Activated T-cell treated with anti-CD3 and anti-CD28 coated beads, Interleukin-2, amount 50 U/mL, for 1 hour (primary cell): ENCODE measurements around the gene GRIN2A.
"Not testable (repeated sequence)": the region's sequence is repeated elsewhere in the genome, so short reads cannot be mapped to it uniquely, and the experiment has no call there.

ENCODE experiments used
- DNase-seq: peaks from one replicate; pipeline ENCODE4 v3.0.0-alpha.2; 2020

The GRIN2A gene

DNA sequence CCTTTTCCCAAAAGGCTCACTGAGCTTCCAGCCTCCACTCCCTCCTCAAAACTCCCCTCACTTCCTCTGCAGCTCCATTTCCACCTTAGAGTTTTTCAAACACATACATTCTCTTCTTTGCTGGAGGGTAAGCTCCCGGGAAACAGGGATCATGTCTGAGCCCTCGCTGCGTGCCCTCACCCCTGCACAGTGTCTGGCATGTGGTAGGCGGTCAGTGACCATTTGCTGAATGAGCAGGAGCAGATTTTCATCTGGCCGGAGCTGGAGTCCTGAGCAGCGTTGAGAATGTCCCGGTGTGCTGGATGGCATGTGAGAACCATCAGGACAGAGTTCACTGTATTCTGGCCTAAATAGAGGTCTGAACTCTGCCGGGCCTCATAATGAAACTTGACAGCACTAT is 274.5 kb downstream of the GRIN2A start:
- DNase-seq = no peak

DNA sequence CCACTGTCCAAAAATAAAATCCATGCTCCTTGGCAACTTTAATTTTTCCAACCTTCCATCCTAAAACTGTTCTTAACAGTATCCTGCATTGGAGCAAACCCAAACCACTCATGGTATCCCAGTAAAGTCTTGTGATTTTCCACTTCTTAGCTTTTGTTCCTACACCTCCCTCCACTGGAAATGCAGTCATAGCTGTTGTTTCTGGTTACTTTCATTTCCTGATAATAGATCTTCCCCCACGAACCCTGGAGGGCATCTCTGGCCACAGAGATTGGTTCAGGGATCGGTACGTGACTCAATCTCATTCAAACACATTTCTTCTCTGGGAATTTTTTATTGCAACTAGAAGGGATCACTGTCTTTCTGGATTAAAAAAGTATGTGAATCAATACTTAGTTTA is 276.0 kb downstream of the GRIN2A start:
- DNase-seq = no peak

DNA sequence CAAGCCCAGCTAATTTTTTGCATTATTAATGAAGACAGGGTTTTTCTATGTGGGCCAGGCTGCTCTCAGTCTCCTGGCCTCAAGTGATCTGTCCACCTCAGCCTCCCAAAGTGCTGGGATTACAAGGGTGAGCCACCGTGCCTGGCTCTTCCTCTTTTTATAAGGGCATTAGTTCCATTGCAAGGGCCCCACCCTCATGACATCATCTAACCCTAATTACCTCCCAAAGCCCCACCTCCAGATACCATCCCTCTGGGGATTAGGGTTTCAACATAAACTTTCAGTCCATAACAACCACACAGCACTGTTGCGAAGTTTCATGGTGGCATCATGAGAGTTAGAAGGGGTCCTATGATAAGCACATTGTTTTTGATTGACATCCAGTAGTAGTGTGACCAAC is 277.7 kb downstream of the GRIN2A start:
- DNase-seq = no peak

DNA sequence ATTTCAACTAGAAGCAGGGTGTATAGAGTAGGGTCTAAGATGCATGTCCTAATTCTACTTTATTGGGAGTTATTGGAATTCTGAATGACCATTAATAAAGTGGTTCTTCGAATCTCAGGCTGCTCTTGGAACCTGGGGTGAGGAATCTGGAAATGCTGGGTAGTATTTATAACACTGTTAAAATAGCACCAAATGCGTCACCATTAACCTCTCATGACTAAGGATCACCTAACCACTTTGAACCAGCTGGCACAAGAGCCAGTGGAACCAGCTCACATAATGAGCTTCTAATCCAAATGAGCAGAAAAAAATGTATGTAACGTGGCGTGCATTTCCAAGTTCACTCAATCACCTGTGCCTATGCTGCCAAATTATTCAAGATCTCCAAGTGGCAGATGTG is 281.7 kb downstream of the GRIN2A start:
- no peak for DNase-seq

DNA sequence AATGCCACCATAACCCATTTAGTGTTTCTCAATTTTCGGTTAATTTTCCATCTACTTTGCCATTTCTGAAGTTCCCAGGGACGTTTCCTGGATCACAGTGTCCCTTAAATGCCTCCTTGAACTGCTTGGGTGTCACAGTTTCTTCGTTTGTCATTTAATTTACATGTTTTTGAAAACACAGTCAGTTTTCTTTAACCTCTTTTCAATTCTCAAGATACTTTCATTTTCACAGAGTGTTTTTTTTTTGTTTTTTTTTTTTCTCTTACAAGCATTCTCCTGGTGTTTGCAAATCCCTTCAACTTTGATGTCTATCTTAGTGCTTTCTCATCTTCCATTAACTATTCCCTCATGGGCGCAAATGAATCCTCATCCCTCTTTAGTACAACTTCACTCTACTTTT is 283.7 kb downstream of the GRIN2A start:
- no peak for DNase-seq

DNA sequence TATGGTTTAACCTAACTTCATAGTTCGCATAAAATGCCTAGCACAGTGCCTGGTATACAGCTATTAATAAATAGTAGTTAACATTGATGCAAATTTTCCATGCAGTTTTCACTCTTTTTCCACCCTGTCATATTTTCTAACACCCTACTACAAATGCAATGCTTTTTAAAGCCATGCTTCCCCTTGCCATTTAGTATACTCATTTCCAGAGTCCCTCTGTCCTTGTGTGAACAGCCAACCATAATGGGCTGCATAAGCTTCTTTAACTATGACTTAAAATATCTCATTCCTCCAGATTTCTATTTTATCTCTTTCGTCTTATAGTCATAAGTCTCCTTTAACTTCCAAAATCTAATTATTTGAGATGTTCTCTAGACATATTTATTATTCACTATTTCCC is 284.1 kb downstream of the GRIN2A start:
- DNase-seq = no peak

DNA sequence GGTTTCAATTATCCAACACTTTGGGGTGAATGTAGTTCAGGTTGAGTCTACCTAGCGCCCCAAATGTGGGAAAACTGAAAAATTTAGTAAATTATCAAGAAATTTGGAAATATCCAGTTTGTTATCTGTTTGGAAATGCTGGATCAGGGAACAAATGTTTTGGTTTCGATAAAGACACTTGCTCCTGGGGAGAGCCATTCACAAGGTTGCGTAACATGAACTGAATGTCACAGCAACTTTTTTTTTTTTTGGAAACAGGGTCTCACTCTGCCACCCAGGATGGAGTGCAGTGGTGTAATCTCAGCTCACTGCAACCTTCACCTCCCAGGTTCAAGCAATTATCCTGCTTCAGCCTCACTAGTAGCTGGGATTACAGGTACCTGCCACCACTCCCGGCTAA is 286.4 kb downstream of the GRIN2A start:
- no peak for DNase-seq

DNA sequence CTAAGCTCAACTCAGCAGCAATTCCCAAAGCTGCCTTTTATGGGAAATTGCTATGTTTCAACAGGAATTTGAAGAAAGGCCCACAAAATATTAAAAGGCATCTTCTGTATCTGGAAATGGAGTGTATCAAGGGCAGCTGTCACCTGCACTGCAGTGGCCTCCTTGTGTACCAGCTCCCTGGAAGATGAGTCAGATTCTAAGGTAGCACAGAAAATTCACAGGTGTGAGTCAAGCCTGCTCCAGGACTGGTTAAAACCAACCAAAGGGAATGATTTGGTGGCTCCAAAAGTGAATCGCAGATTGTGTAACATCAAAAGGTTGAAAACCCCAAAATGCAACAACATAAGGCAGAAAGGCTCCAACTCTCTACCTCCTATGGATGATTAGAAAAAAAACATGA is 296.4 kb downstream of the GRIN2A start:
- DNase-seq = no peak

DNA sequence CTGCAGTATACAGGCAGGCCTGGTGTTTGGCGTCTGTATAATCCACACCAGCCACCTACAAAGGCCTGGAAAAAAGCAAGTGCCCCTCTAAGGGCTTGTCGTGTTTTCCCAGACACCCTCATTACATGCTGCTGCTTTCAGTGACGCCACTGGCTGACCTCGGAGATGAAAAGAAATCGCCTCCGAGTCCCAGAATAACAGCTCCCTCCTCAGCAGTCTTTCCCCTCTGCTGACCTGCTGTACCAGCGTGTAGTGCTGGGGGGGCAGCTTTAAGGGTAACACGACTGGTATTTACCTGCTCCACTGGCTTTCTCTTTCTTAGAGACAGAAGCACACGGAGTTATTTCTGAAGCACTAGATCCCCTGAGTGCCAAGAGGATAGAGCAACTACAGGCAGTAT is 296.8 kb downstream of the GRIN2A start:
- DNase-seq = no peak

DNA sequence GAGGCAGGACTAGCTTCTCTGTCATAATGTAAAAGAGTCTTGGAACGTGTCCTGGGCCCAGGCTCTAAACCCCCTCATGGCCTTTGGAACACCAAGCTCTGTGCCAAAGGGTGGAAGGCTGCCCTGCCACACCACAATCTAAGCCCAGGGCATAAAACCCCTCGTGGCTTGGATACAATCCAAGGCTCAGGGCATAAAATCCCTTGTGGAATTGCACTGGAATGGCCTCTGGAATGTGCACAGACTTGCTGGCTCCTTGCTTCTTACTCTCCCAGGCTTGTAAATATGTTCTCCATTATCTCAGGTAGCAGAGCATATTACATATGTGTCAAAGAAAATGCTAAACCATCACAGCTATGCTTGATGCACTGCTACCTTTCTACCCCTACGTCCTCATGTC is 306.2 kb downstream of the GRIN2A start:
- DNase-seq = not testable (repeated sequence)

DNA sequence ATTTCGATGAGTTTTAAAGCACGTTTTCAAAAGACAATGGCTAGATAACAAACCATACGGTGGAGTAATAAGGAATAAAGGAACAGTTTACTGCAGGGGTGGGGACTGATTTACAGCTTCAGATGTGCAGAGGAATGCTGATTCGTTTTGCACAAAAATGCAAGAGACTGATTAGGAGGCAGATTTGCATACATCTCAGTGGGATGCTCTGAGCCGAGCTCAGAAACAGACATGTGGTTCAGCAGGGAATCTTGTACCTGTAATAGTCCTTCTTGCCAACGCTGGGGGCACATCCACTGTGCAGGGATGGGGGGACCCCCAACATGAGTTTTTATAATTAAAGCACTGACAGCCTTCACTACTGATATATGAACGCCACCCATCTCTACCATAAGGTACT is 308.0 kb downstream of the GRIN2A start:
- no peak for DNase-seq

DNA sequence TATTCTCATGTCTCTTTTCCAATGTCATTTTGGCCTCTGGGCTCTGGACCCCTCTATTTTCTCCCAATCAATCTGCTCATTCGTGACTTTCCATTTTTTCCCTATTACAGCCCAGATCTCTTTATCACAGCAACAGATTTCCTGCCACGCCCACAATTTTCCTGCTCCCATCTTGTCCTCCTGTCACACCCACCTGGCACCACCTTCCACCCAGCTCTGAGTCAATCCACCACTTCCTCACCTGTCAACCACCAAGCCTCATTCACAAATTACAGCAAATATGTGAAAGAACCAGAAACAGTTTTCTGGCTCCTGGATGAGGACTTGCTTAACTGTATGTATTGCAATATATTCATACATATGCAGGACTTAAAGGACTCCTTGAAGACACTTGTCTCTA is 311.3 kb downstream of the GRIN2A start:
- no peak for DNase-seq

DNA sequence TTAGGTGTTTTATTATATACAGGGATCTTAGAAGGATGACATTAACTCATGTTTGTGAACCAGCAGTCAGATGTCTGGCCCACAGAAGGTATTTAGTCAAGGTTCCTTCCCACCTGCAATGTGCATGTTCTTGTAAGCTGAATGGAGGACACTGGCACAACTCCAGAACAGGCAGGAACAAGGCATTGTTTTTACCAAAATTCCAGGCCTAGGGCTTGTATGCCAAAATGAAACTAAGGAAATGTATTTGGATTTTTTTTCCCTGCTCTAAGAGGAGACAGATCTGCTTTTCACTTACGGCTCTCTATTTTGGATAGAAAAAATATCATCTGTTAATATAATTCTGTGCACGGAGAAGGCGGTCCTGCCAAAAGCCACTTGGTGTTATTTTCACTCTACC is 312.5 kb downstream of the GRIN2A start:
- DNase-seq = no peak

DNA sequence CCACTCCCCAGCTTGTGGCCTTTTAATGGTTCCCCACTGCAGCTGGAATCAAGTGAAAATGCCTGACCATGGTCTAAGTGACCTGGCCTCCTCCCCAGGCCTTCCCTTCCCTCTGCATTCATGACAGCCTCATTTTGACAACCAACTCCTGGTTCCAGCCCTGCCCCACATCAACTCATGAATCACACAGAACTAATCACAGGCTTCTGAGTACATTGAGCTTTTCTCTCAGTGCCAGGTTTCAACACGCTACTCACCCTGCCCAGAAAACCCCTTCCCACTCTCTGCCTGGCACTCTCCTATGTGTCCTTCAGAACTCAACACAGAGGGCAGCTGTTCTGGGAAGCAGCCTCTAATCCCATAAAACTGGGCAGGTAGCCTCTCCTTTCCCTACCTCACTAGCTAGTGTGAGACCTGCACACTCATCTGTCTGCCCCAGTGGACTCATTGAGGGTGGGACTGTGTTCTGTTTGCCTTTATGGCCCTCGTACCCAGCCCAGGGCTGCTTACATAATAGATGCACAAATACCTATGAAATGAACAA is 313.6 kb downstream of the GRIN2A start:
- DNase-seq = no peak

DNA sequence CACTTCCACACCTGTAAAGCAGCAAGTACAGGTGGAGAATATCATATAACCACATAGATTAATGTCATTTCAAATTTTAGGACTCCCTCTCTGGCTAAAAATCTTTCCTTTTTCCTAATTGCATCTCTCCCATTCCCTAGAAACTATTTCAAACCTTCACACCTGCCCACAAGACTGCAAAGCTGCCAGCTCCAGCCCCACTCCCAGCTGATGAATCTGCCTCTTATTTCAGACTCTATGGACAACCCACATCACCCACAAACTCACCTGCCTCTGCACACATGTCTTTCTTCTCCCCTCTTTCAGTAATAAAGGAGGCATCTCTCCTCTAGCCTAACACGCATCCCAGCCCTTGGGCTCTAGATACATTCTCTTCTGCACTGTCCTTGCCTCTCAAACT is 315.1 kb downstream of the GRIN2A start:
- no peak for DNase-seq

DNA sequence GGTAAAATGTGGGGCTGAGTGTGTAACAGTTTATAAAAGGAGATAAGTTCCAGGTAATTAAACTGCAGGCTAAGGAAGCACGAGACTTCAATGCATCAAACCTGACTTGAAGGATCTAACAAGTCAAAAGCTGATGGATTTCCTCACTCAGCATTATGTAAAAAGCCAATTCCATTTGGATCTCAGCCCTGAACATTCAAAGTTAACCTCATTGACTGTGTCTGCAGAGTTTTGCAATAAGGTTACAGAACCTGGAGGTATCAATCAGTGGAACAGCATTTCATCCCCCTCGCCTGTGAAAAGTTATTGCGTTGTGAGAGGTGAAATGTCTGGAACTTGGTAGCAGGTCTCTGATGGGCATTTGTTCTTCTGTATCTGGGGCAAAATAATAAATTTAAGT is 317.8 kb downstream of the GRIN2A start:
- DNase-seq = no peak

DNA sequence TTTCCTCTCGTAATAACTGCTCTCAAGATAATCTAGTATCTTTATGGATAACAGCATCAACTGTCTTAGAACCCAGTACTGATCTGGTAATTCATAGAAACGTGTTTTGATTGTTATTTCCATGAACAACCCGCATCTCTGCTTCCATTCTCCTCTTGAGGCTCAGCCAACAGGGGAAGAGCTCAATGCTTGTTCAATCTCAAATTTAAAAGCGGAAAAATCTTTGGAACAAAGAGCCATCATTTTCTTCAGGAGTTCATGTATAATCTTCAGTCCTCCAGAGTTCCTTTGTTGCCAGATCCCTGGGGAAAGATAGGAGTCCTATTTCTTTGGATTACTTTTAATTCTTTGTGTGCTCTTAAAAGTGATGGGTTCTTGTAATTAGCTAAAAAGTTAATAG is 319.9 kb downstream of the GRIN2A start:
- no peak for DNase-seq

DNA sequence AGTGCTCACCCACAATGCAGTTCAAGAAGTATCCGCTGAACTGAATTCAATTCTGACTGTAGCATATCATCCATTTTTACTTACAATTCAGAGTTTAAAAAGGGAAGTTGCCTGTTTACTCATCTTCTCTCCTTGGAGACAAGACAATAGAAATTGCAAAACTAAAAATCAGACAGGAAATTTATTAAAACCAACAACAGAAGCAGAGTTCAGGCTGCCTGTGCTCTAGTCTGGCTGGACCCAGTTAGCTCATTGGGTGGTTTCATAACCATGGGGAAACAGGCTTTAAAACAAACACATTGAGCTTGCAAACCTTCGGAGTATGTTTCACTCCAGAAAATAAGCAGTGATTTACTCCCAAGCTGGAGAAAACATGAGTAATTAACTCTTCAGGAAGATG is 321.4 kb downstream of the GRIN2A start:
- DNase-seq = no peak

DNA sequence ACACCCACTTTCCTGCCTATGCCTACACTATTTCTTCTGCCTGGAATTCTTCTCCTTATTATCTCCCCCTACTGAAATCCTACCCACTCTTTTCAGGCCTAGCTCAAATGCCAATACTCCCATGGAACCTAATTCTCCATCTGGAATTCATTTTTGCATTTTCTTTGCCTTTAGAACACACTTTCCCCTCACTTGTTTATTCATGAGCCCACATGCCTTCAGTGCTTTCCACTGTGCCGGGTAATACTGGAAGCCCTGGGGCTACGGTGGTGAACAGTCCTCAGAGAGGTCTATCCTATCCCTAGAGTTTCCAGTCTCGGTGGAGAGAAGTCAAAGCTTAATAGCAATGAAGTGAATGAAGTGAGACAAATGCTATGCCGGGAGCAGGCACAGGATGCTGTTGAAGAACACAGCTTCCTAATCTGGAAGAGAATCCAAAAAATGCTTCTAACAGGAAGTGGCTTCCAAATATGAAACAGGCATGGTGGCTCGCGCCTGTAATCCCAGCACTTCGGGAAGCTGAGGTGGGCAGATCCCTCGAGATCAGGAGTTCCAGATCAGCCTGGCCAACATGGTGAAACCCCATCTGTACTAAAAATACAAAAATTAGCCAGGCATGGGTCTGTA is 322.4 kb downstream of the GRIN2A start:
- no peak for DNase-seq

DNA sequence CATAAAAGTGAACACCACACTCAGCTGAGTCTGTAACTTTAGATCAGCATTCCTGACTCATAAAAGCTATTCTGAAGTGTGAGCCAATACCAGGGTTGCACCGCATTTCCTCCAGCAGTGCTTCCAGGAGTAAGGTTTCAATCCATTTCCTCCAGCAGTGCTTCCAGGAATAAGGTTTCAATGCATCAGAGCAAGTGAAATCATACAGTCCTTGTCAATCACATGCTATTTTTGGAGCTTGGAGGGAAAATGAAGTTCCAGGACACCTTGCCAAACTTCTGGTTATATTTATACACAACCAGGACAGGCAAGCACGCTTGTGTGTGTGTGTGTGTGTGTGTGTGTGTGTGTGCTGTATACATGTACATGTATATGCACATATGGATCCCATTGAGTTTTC is 327.6 kb downstream of the GRIN2A start:
- DNase-seq = no peak

DNA sequence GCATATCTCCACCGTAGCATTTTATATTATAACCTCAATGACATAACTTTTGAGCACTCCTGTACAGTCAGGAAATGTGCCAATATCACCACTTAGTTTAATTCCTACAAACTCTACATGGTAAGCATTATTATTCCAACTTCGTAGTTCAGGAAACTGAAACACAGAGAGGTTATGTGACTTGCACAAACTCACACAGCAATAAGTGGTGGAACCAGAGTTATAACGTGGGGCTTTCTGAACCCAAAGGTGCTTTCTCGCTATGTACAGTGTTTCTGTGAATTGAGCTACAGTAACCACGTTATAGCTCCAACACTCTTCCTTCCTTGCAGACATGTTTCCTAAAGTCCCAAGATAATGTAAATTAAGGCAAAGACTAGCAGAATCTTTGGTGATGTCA is 330.2 kb downstream of the GRIN2A start:
- DNase-seq = no peak

DNA sequence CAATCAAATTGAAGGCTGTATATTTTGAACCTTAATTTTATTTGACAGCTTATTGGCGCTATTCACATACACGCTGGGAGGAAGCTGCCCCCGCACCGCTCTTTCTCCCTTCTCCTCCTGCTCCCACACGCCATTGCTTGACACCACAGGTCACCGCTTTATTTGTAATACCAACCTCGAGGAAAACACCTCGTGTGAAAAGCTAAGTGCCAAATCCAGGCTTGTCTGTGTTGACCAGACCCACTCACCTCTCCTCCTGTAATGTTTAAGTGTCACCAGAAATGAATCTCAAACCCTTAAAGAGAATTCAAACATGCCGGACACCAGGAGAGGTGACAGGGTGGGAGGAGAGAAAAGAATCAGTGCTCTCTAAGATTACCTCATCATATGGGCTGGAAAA is 331.4 kb downstream of the GRIN2A start:
- DNase-seq = no peak

DNA sequence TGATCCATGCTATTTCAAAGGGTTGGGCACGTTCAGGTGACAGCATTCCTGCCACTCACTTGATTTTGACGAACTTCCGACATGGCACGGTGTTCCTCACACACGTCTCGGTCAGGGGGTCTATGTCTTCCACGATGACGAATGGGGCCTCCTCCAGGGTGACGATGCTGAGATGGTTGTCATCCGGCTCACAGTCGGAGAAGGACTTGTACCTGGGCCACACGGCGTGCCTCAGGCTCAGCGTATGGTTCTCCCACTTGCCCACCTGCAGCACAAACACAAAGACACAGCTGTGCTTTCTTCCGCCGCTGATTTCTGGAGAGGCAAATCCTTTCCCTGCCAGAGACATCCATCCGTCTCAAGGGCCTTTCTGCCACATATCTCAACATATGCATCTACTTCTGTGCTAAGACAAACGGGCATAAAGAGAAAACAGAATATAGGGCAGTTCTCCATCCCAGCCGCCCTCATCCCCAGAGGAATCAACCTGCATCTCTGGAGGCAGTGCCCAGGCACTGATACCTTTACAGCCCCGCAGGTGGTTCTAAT is 332.5 kb downstream of the GRIN2A start:
- no peak for DNase-seq

DNA sequence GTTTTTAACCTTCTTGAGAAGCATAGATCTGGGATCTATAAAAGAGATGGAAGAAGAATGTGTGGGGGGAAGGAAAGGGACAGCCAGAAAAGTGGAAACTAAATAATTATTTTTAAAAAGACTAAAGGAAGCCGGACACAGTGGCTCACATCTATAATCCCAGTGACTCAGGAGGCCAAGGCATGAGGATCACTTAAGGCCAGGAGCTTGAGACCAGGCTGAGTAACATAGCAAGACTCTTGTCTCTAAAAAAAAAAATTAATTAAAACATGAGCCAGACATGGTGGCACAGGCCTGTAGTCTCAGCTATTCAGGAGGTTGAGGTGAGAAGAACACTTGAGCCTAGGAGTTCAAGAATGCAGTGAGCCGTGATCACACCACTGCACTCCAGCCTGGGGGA is 335.1 kb downstream of the GRIN2A start:
- no peak for DNase-seq

DNA sequence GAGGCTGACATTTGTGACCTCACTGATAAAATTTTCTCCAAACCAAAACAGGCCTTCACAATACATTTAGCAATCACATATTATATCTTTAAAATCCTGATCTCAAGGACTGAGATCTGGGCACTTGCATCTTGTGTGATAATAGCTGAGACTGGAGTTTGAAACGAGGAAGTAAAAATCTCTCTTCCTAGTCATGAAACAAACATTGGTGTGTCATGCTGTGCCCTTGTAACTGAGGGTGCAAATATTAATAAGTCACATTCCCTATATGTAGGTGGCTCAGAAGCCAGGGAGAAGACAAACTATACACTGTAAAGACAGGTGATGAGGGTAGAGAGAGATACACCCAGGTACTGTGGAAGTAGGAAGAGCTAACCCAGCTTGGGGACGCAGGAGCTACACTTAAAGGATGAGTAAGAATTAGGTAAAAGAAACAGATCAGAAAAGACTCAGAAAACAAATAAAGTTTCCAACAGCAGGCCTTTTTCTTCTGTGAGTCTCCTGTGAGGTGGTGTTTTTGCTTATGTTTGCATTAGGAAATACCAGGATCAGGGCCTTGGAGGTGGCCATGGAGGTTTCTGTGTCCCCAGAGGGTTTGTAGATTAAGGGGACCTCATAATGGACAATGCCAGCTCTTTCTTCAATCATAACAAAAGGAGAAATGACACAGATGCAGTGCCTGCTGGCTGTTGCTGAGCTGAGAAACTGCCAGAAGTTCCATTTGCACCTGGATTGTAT is 335.7 kb downstream of the GRIN2A start:
- DNase-seq = no peak
